LNCaP clone FGC (cell line): Measurements from ENCODE around the gene ZBED6.
"Not testable (repeated sequence)": the region's sequence is repeated elsewhere in the genome, so short reads cannot be mapped to it uniquely, and the experiment has no call there.

ENCODE experiments used
- DNase-seq: peaks from one replicate; pipeline ENCODE4 v3.0.0-alpha.2; 2011; ENCODE audit warnings: low read depth
- H3K4me3 ChIP-seq: 2 replicates; pipeline ENCODE4 v1.5.1; 2011; ENCODE audit warnings: mild to moderate bottlenecking, low read depth, low read length, control low read depth
- TF ChIP-seq, protein P1 (sequence below): IDR thresholded peaks from 2 replicates; pipeline ENCODE4 v1.5.1; 2012; ENCODE audit warnings: mild to moderate bottlenecking; ENCODE audit not compliant: control insufficient read depth, insufficient read depth; ENCODE audit errors: extremely low read depth

The ZBED6 gene

DNA sequence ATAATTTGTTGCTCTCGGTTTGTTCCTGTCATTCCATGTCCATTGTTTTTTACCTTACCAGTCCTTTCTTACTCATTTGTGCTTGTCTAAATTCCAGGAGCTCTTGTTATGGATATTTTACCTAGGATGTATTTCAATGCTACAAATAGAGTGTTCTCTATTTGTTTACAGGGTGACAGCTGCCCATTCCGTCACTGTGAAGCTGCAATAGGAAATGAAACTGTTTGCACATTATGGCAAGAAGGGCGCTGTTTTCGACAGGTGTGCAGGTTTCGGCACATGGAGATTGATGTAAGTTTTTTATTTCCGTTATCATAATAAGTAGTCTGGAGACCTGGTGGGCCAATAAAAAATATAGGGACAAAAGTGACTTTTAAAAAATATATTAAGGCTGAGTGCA is 23.0 kb downstream of the ZBED6 start:
- no peak overlapping the region for H3K4me3 ChIP-seq
- no peak for DNase-seq
- TF ChIP-seq, protein P1, sequence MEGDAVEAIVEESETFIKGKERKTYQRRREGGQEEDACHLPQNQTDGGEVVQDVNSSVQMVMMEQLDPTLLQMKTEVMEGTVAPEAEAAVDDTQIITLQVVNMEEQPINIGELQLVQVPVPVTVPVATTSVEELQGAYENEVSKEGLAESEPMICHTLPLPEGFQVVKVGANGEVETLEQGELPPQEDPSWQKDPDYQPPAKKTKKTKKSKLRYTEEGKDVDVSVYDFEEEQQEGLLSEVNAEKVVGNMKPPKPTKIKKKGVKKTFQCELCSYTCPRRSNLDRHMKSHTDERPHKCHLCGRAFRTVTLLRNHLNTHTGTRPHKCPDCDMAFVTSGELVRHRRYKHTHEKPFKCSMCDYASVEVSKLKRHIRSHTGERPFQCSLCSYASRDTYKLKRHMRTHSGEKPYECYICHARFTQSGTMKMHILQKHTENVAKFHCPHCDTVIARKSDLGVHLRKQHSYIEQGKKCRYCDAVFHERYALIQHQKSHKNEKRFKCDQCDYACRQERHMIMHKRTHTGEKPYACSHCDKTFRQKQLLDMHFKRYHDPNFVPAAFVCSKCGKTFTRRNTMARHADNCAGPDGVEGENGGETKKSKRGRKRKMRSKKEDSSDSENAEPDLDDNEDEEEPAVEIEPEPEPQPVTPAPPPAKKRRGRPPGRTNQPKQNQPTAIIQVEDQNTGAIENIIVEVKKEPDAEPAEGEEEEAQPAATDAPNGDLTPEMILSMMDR: no peak

DNA sequence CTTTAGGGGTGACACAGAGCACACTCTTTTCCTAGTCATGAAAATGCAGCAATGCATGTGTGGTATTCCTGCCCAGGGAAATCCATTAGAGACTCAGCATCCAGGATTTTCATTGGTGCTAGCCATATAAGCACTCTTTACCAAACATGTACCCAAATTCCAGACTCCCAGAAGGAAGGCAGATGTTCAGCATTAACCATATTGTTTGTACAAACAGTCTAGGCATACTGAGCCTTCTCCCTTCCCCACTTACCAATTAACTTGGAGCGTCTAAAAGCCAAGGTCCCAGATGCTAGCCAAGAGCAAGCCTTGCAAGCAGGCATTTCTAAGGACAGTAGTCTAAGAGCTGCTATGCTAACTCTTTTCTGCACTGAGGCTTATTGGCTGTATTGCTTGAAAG is 27.9 kb downstream of the ZBED6 start:
- H3K4me3 ChIP-seq: no peak overlapping the region
- TF ChIP-seq, protein P1: no peak
- no peak for DNase-seq

DNA sequence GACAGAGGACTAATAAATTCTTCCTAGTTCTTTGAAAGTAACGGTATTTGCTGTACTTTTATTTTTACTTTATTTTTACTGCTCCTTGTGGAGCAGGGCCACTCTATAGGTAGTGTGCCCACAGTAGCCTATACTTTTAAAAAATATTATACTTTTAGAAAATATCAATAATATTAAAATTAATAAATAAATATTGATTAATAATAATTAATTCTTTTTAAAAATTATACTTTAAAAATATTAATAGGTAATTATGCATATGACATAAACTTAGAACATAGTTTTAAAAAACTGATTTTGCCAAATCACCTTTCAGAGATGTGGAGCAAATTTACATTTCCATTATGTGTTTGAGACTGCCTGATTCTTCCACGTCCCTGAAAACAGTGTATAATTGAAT is 30.8 kb downstream of the ZBED6 start:
- DNase-seq: no peak
- TF ChIP-seq, protein P1: no peak
- no peak overlapping the region for H3K4me3 ChIP-seq

- TF ChIP-seq, protein P1: no peak
- no peak for DNase-seq
Measured at GRCh38 chr1:203828002-203828401, 32.6 kb downstream of the ZBED6 start.

DNA sequence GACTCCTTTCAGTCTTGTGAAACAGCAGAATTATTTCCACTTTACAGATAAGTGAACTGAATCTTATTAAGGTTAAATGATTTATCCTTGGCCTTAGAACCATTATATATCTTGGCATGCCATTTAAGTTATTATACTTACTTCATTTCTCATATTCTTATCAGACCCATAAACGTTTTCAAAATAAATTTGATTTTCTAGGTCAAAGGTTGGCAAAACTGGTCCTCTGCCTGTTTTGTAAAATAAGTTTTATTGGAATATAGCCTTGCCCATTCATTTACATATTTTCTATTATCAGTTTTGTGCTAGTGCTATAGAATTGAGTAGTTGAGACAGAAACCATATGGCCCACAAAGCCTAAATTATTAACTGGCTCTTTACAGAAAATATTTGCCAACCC is 33.1 kb downstream of the ZBED6 start:
- H3K4me3 ChIP-seq: no peak overlapping the region
- TF ChIP-seq, protein P1: no peak
- no peak for DNase-seq

More at GRCh38 chr1:203828002-203828401, 32.6 kb downstream of the ZBED6 start:
- H3K4me3 ChIP-seq: no peak overlapping the region

DNA sequence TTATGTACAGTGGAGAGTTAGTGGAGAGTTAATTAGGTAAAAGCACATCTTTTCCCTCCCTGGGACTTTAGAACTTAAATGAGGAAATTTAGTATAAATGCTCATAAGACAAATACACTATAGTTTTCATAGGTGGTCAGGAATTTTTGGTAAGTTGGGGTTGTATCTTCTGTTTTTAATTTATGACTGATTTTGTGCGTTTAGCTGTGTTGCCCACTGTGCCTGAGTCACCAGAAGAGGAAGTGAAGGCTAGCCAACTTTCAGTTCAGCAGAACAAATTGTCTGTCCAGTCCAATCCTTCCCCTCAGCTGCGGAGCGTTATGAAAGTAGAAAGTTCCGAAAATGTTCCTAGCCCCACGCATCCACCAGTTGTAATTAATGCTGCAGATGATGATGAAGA is 33.8 kb downstream of the ZBED6 start:
- DNase-seq, H3K4me3 ChIP-seq: not testable (repeated sequence)

- H3K4me3 ChIP-seq: no peak overlapping the region
- DNase-seq: no peak
- TF ChIP-seq, protein P1: 0 out of 2 replicates have a peak, but pooled peaks have one; percentile 8
Measured at GRCh38 chr1:203835476-203835875, 40.1 kb downstream of the ZBED6 start.
